Fibroblast of skin of left biceps (primary cell): ENCODE measurements around the gene CACNA2D3.

Source experiments
- DNase-seq, 2 experiments: peaks; one replicate each; pipeline ENCODE4 v3.0.0-alpha.2; 2013; ENCODE audit warnings: low read depth in 2 of 2

CACNA2D3 gene

GRCh38 chr3:54217828-54218227 is 95.5 kb downstream of the CACNA2D3 start:
- DNase-seq = no peak

- DNase-seq = no peak
These were observed 100.0 kb downstream of the CACNA2D3 start for GRCh38 chr3:54222316-54222715.

- DNase-seq = no peak
These were observed 100.7 kb downstream of the CACNA2D3 start for GRCh38 chr3:54223063-54223462.

- no peak for DNase-seq
These were observed 103.6 kb downstream of the CACNA2D3 start for GRCh38 chr3:54225841-54226528.

GRCh38 chr3:54228806-54229205 is 106.5 kb downstream of the CACNA2D3 start:
- no peak for DNase-seq

- DNase-seq = no peak
These were observed 110.3 kb downstream of the CACNA2D3 start for GRCh38 chr3:54232618-54233017.

- DNase-seq = no peak
These were observed 113.6 kb downstream of the CACNA2D3 start for GRCh38 chr3:54235998-54236397.

GRCh38 chr3:54237109-54237508 is 114.8 kb downstream of the CACNA2D3 start:
- DNase-seq = no peak

- no peak for DNase-seq
These were observed 115.6 kb downstream of the CACNA2D3 start for GRCh38 chr3:54237788-54238502.

GRCh38 chr3:54240309-54240708 is 118.0 kb downstream of the CACNA2D3 start:
- no peak for DNase-seq

- no peak for DNase-seq
These were observed 120.9 kb downstream of the CACNA2D3 start for GRCh38 chr3:54243056-54243931.

- no peak for DNase-seq
These were observed 121.8 kb downstream of the CACNA2D3 start for GRCh38 chr3:54243960-54244682.

GRCh38 chr3:54251705-54252104 is 129.4 kb downstream of the CACNA2D3 start:
- DNase-seq = no peak

GRCh38 chr3:54257125-54257720 is 134.9 kb downstream of the CACNA2D3 start:
- DNase-seq = no peak

- no peak for DNase-seq
These were observed 137.3 kb downstream of the CACNA2D3 start for GRCh38 chr3:54259636-54260035.

GRCh38 chr3:54261141-54261540 is 138.8 kb downstream of the CACNA2D3 start:
- DNase-seq = no peak

GRCh38 chr3:54262541-54262940 is 140.2 kb downstream of the CACNA2D3 start:
- no peak for DNase-seq

- DNase-seq = no peak
These were observed 140.6 kb downstream of the CACNA2D3 start for GRCh38 chr3:54262946-54263345.

- no peak for DNase-seq
These were observed 141.7 kb downstream of the CACNA2D3 start for GRCh38 chr3:54264050-54264449.

- DNase-seq = no peak
These were observed 148.6 kb downstream of the CACNA2D3 start for GRCh38 chr3:54270816-54271526.

- DNase-seq = no peak
These were observed 151.4 kb downstream of the CACNA2D3 start for GRCh38 chr3:54273791-54274190.
